Endothelial cell of umbilical vein (primary cell): ENCODE results near the gene SLC38A1. TPM values are rescaled to one million over a fixed set of nuclear protein-coding genes. Genes with fewer than 3 reads are reported as not detected.

Source experiments
- BruUV-seq: library from RNA; stranded (reverse); fragments of 400-500 nt; replicated peaks from 2 replicates; lab custom pipeline; 2021; lab: Mats Ljungman, UMichigan
- CTCF ChIA-PET: fragments of 300-600, 350-600 bp; sonication (Branson Sonifier 250); formaldehyde crosslinking; loops from one replicate; lab custom pipeline; 2021; ENCODE audit warnings: antibody characterized with exemption, inconsistent platforms; lab: Charles Lee
- POLR2A ChIA-PET: fragments of 300-600, 350-600 bp; sonication (Branson Sonifier 250); formaldehyde crosslinking; loops from one replicate; lab custom pipeline; 2021; ENCODE audit warnings: antibody characterized with exemption, inconsistent platforms; lab: Charles Lee
- DNase-seq: peaks from one replicate; pipeline ENCODE4 v3.0.0-alpha.2; 2011; ENCODE audit warnings: low read depth, low spot score
- FAIRE-seq: peaks from 2 replicates; lab custom pipeline; 2011; peaks lifted over from hg19 to GRCh38; lab: Jason Lieb, UNC
- H2AFZ ChIP-seq: 2 replicates; pipeline ENCODE4 v1.6.0; 2012; ENCODE audit warnings: low read depth, low read length, control low read depth, inconsistent platforms
- H3K27ac ChIP-seq: 2 replicates; pipeline ENCODE4 v1.5.1; 2011; ENCODE audit warnings: low read depth, mild to moderate bottlenecking, control low read depth, low read length, moderate library complexity; ENCODE audit not compliant: insufficient read depth
- H3K27me3 ChIP-seq, 2 experiments: 2 replicates each; pipeline versions ENCODE4 v1.6.0 to v1.6.1; 2011; ENCODE audit warnings: low read length in 2 of 2, mixed read lengths in 1 of 2; ENCODE audit not compliant: control insufficient read depth in 2 of 2, insufficient read depth in 2 of 2
- H3K36me3 ChIP-seq, 2 experiments: 2 replicates in 1 of 2; 3 replicates in 1 of 2; pipeline ENCODE4 v1.5.1; 2011; ENCODE audit warnings: low read length in 2 of 2, mild to moderate bottlenecking in 1 of 2, moderate library complexity in 1 of 2; ENCODE audit not compliant: control insufficient read depth in 2 of 2, insufficient read depth in 2 of 2; ENCODE audit errors: extremely low read depth in 1 of 2
- H3K4me1 ChIP-seq: 3 replicates; pipeline ENCODE4 v1.5.1; 2011; ENCODE audit warnings: mild to moderate bottlenecking, low read length; ENCODE audit not compliant: control insufficient read depth, insufficient read depth; ENCODE audit errors: extremely low read depth
- H3K4me2 ChIP-seq: 2 replicates; pipeline ENCODE4 v1.6.1; 2011; ENCODE audit warnings: low read length, control low read depth, mixed read lengths; ENCODE audit not compliant: insufficient read depth
- H3K4me3 ChIP-seq, 3 experiments: fragments of 200-600 bp in 1 of 3; sonication (generic), shearing (Covaris generic) in 1 of 3; replicated peaks in 1 of 3; 2 replicates each; pipeline ENCODE4 v1.5.1; 2011 to 2016; ENCODE audit warnings: control low read depth in 3 of 3, low read length in 3 of 3, mild to moderate bottlenecking in 2 of 3, inconsistent platforms in 1 of 3, low read depth in 1 of 3, moderate library complexity in 1 of 3; ENCODE audit not compliant: insufficient read depth in 1 of 3
- H3K79me2 ChIP-seq: 2 replicates; pipeline ENCODE4 v1.6.0; 2012; ENCODE audit warnings: low read length, inconsistent platforms; ENCODE audit not compliant: control insufficient read depth, insufficient read depth
- H3K9ac ChIP-seq: replicated peaks from 2 replicates; pipeline ENCODE3; 2011; ENCODE audit warnings: low read length, control low read depth; ENCODE audit not compliant: insufficient read depth; ENCODE audit errors: extremely low read depth
- H3K9me1 ChIP-seq: replicated peaks from 3 replicates; pipeline ENCODE4 v1.6.0; 2011; ENCODE audit warnings: mild to moderate bottlenecking, low read length; ENCODE audit not compliant: control insufficient read depth, insufficient read depth; ENCODE audit errors: extremely low read depth
- H3K9me3 ChIP-seq: replicated peaks from 2 replicates; pipeline ENCODE4 v1.5.1; 2012; ENCODE audit warnings: low read length, inconsistent platforms; ENCODE audit not compliant: control insufficient read depth, insufficient read depth
- H4K20me1 ChIP-seq: replicated peaks from 2 replicates; pipeline ENCODE3; 2011; ENCODE audit warnings: mild to moderate bottlenecking, low read length; ENCODE audit not compliant: control insufficient read depth, insufficient read depth; ENCODE audit errors: extremely low read depth
- CTCF ChIP-seq, 2 donors: IDR thresholded peaks; 1 replicate in 1 of 2; 2 replicates in 1 of 2; pipeline ENCODE4 v1.5.1; 2011; ENCODE audit warnings: low read length in 2 of 2, mild to moderate bottlenecking in 2 of 2, moderate library complexity in 2 of 2, control low read depth in 1 of 2, inconsistent platforms in 1 of 2, low read depth in 1 of 2; ENCODE audit not compliant: insufficient read depth in 1 of 2; ENCODE audit errors: extremely low read depth in 1 of 2
- EZH2 ChIP-seq: IDR thresholded peaks from 2 replicates; pipeline ENCODE4 v1.6.1; 2012; ENCODE audit warnings: borderline replicate concordance, low read depth, mild to moderate bottlenecking, moderate library complexity, low read length, inconsistent platforms; ENCODE audit not compliant: severe bottlenecking
- FOS ChIP-seq: IDR thresholded peaks from 2 replicates; pipeline ENCODE4 v1.6.1; 2011; ENCODE audit warnings: mild to moderate bottlenecking, low read length, moderate library complexity, borderline replicate concordance; ENCODE audit not compliant: insufficient read depth
- GATA2 ChIP-seq: IDR thresholded peaks from 2 replicates; pipeline ENCODE4 v1.7.0; 2011; ENCODE audit warnings: low read depth, mild to moderate bottlenecking, moderate library complexity, mixed read lengths, low read length; ENCODE audit not compliant: insufficient read length, insufficient read depth
- JUN ChIP-seq: IDR thresholded peaks from 2 replicates; pipeline ENCODE4 v1.6.1; 2011; ENCODE audit warnings: borderline replicate concordance, low read depth; ENCODE audit not compliant: insufficient read length, insufficient read depth
- MAX ChIP-seq: IDR thresholded peaks from 2 replicates; pipeline ENCODE4 v1.6.1; 2011; ENCODE audit not compliant: insufficient read depth, insufficient read length
- MYC ChIP-seq: IDR thresholded peaks from one replicate; pipeline ENCODE4 v1.6.1; 2011; ENCODE audit warnings: mild to moderate bottlenecking, low read depth, low read length
- POLR2A ChIP-seq: IDR thresholded peaks from 2 replicates; pipeline ENCODE4 v1.6.1; 2012; ENCODE audit warnings: low read depth, mild to moderate bottlenecking, control low read depth, low read length
- POLR2AphosphoS5 ChIP-seq: IDR thresholded peaks from 2 replicates; pipeline ENCODE4 v1.6.1; 2012; ENCODE audit warnings: low read depth, mild to moderate bottlenecking, control low read depth, low read length, moderate library complexity; ENCODE audit not compliant: insufficient read depth
- dilution Hi-C: fragments of 300-500 bp; cut with MboI; formaldehyde crosslinking; loops from one replicate; pipeline ENCODE4 v1.15.0; 2019; ENCODE audit warnings: low sequenced_read_pairs; ENCODE audit not compliant: extremely low pct_ligation_motif_present
- intact Hi-C: fragments of 100-400 bp; cut with micrococcal nuclease; formaldehyde crosslinking; loops from one replicate; pipeline ENCODE4 v1.10.0; 2022
- polyA plus RNA-seq, 4 experiments: library from polyadenylated mRNA; depleted of rRNA in 3 of 4; stranded (reverse) in 3 of 4; unstranded in 1 of 4; fragments of >200 nt; gene quantifications; 2 replicates each; pipeline versions ENCODE4 v1.2.1 to v1.2.3, GENCODE V29; 2011 to 2012; ENCODE audit warnings: missing spikeins in 1 of 4
- total RNA-seq: library from RNA; stranded (reverse); gene quantifications from 2 replicates; pipeline ENCODE4 v1.2.3, GENCODE V29; 2021

The SLC38A1 gene
- total and polyA plus RNA-seq, 2 donors (not counting 3 experiments of a cell fraction or from before 2014, with no cell fraction given), result 23.6 to 86.4 TPM

- H3K79me2 ChIP-seq, result no peaks in the 10 kb centered on the region
- ChIA-PET CTCF (interaction anchor here (0.7 to 5.0 kb wide), 5 partner anchors 9 to 175 kb away, joined by 3 to 48 read pairs (median 4); partner anchors contain the start of gene SLC38A1), POLR2A (no interaction called here)
- no peak overlapping the region for H3K4me3 ChIP-seq
- no peaks in the 10 kb centered on the region for H3K9me1 ChIP-seq
- peaks cover 8 to 10% of the 10 kb centered on the region in 2 experiments for H3K27me3 ChIP-seq
- dilution Hi-C loops, result no loop called here
- no peak overlapping the region for H3K9ac ChIP-seq
- FAIRE-seq (no peak), DNase-seq (peak; percentile 48)
- no peak overlapping the region for H3K4me2 ChIP-seq
- TF ChIP-seq POLR2AphosphoS5, result no peak
- TF ChIP-seq CTCF (IDR thresholded peaks at IDR 0.05; ENCODE audit: extremely low read depth in 1 of 2, insufficient read depth in 1 of 2, low read depth in 1 of 2, low read length in 2 of 2), result no peak
- TF ChIP-seq EZH2, result no peak
- no peak for TF ChIP-seq POLR2A
- TF ChIP-seq JUN, result no peak
- no peak for TF ChIP-seq FOS
- no peak for TF ChIP-seq MYC
- no peak for TF ChIP-seq GATA2
- TF ChIP-seq MAX, result no peak
- no peaks in the 10 kb centered on the region for H3K36me3 ChIP-seq
- no peaks in the 10 kb centered on the region for H4K20me1 ChIP-seq
- H3K4me1 ChIP-seq, result no peaks in the 10 kb centered on the region
- intact Hi-C loops, result loop anchor here (5.0 kb wide), 1 partner anchor 78 kb away; no protein-coding TSS in a partner anchor
- H3K27ac ChIP-seq, result no peak overlapping the region
- BruUV-seq, result no TSS peak
- no peak overlapping the region for H2AFZ ChIP-seq
- no peaks in the 10 kb centered on the region for H3K9me3 ChIP-seq
These were observed 31.0 kb upstream of the SLC38A1 start for GRCh38 chr12:46299851-46300250.
